HG03103 (cell line): ENCODE results near the gene BBX.

ENCODE experiments used
- ATAC-seq: cut with Tn5 transposase; IDR thresholded peaks from one replicate; pipeline ENCODE4 v1.9.1; 2021; ENCODE audit warnings: low read depth; ENCODE audit not compliant: unreplicated experiment

Gene BBX

DNA sequence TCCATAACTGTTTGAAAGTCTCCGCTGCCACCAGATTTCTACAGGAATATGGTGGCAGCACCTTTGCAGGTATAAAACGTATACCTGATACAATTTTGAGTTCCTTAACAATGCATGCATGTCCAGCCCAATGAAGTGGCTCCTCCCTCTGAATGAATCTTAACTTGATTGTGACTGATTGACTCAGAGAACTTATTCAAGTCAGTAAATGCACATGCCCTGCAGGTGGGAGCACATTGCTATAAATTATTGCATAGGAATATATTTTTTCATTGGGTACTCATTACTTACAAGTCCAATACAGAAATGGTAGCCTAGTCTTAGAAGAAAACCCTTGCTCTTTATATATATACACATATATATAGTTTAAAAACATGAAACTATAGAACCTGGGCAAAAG lies 259.3 kb downstream of the BBX start:
- no peak for ATAC-seq

DNA sequence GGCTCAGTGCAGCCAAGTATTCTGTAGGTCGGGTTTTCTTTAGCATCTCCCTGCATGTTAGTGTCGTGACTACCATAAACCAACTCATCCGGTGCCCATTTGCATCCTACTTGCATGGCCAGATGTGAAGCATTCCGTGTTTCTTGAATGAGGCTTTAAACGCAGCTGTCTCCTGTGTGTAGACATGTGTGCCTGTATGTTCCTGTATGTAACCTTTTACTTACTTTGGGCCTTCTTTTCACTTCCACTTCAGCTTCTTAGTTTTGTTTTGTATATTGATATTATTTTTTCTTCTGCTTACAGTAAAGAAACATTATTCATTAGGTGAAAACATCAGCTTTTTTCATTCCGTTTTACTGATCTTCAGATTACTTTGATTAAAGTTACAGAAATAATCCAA lies 267.9 kb downstream of the BBX start:
- no peak for ATAC-seq

DNA sequence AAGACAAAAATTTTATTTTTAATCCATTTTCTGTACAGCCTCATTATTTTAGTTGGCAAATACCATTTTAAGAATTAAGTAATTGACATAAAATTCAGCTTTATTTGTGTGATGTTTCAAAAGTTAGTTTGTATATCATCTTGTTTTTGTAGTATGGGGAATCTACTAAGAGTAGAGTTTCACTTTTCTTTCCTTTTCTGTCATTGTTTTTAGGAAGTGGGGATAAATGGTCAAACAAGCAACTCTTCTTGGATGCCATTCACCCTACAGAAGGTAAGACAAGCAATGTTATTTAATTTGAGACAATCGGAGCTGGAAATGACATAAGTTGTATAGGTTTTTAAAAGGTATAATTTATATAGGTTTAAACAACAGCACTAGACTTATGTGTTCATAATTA lies 268.3 kb downstream of the BBX start:
- no peak for ATAC-seq

DNA sequence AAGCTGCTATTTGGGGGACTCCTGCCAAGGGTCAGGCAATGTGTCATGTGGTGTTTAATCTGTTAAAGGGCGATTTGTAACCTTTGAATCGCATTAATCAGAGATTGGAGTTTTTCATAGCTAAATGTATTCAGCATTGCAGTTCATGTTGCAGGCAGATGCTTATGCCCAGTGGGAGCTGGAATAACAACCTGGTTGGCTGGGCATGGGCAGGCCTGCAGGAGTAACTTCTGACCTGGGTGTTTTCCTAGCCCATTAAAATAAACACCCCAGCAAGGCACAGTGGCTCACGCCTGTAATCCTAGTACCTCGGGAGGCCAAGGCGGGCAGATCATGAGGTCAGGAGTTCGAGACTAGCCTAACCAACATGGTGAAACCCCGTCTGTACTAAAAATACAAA lies 268.7 kb downstream of the BBX start:
- no peak for ATAC-seq

DNA sequence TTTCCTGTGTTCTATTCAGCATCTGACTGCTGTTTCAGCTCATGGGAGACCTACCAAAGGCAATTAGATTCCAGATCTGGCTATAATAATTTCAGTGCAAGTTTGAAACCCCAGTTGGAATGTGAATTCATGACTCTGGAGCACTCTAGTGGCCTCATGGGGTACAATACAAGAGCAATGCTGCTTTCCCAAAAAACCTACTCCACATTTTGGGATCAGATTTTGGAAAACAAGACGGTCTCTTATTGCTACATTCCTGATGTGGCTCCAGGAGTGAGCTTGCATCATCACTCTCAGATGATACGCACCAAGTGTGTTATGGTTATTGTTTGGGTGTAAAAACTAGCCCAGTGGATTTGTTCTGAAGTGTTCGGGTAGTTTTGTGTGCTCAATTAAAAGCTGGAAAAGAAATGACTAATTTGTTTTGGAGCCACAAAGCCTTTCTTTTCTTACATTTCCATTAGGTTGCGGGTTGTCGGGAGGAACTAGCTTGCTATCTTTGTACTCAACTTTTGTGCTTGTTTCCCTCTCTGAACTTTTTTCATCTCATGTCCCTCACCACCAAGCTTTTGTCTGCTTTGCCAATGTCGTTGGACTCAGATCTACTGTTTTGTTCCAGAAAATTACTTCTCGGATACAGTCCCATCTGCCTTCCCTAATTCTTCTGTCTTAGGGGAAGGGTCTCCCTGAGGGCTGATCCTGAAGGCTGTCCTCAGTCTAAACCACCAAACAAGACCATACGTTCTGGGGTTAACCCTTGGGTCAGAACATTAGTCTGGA lies 272.1 kb downstream of the BBX start:
- ATAC-seq = no peak

DNA sequence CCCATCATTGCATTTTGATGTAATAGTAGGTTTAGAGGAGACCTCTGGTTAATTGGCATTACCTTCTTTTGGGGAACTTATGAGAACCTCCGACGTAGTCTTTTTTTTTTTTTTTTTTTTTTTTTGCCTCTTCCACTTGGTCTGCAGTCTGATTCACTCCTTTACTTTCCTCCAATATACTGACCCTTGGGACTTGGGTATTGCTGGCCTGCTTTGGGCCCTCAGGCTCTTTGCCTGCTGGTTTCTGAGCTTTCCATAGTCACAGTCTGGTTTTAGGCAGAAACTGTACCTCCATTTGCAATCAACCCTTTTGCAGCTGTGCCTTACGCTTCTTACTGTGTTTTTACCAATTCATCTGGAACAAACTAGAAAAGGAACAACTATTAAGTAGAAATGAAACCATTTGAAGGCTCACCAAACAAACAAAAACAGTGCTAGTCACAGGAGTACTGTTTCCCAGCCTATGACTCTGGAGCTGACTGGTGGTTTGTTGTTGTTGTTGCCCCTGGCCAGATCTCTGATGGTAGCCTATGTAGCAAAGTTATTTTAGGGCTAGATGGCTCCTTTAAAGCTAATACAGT lies 272.8 kb downstream of the BBX start:
- no peak for ATAC-seq

DNA sequence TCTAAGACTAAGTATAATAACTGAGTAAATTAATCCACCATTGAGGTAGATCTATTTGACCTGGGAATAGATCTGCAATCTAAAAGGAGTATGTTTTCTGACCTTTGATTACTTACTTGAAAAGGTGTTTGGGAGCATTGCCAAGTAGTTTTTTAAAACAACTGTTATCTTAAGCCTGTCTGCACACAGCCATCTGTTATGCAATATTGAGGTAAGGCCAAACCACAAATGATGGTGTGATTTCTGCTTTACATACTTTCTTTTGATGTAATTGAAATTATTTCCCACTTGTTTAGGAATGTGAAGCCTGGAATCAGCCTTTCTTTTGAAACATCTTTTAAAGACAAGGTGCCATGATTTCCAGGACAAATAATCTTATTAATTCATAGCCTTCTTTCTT lies 274.0 kb downstream of the BBX start:
- ATAC-seq = no peak

DNA sequence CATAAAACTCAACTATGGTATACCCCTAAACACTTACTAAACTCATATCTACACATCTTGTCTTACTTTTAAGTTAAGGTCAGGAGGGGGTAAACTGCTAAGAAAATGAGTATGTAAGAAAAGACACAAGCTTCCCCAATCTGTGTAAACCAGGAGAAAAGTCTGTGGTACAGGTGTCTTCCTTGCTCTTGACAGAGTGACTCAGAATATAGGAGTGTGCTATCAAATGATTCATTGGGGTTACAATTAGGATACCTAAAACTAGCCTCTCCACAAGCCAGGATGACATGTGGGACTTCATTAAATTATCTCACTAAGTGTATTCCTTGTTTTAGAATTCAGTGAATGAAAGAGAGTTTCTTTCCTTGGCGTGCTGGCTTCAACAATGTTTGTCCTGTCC lies 274.8 kb downstream of the BBX start:
- no peak for ATAC-seq

DNA sequence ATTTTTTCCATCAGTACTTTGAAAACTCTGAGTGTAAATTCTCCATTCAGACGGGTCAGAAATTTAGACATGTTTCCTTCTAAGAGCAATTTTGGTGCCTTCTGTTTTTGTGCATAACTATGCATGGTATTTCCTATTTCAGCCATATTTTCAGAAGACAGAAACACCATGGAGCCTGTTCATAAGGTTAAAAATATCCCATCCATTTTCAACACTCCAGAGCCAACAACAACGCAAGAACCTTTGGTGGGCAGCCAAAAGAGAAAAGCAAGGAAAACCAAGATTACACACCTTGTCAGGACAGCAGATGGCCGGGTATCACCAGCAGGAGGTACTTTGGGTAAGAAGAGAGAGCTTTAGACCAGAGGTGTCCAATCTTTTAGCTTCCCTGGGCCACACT lies 275.6 kb downstream of the BBX start:
- ATAC-seq = no peak

DNA sequence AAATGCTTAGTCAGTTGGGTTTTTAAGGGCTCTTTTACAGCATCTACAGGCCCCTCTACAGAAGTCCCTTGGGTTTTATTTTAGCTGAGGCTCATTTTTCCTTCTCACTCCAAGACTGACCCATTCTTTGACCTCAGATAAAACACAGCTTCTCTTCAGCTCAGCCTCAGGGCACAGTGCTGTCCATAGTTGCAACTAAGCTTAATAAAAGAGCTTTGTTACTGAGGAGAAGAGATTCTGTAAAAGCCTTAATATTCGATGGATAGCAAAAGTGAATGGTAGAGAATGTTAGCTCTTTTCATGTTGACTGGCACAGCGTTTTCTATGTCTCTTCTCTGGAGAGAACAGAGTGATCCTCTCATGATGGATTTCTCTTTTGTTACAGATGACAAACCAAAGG lies 277.9 kb downstream of the BBX start:
- no peak for ATAC-seq

DNA sequence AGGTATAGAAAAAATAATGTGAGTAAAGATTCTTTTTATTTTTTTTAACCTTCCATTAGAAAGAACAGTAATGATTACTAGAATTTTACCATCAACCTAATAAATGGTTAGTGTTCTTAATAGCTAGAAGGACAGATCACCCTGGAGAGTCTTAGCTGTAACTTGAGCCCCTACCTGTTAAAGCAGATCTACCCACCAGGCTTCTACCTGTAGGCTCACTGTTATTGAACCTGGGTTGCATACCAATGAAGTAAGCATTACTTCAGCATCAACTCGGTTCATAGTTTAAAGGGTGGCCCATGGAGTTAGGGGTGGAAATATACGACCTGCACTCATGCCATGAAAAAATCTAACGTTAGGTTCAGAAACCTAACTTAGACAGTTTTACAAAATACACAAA lies 280.4 kb downstream of the BBX start:
- no peak for ATAC-seq

DNA sequence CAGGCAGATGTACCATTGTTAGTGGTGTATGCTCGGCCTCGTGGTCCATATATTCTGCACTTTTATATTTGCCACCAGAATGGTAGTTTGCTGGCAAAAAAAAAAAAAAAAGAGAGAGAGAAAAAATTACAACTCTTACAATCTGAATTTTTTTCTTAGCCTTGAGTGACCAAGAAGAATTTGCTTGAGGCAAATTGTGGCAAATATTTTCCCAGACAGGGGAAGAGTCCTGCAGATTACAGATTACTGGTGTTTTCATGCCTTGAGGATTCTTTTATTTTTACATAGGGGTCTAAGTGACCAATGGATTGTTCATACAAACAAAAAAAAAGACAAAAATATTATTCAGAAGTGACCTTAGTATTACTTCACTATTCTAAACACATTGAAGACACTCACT lies 283.3 kb downstream of the BBX start:
- ATAC-seq = no peak

DNA sequence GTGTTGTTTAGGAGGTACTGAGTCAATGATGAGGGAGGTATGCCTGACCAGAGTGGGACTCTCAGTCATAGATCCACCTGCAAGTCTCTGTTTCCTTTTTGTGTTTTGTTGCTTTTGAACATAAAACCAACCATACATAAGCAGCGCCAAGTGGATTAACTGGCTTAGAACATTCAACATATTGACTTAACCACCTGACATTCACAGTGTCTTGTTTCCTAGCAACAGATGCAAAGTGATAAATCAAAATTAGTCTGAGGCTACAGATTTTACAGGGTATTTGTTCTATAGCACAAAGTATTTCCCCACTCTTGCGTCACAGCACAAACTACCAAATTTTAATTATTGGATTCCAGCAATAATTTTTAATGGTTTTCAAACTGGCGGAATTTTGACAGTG lies 283.8 kb downstream of the BBX start:
- no peak for ATAC-seq

DNA sequence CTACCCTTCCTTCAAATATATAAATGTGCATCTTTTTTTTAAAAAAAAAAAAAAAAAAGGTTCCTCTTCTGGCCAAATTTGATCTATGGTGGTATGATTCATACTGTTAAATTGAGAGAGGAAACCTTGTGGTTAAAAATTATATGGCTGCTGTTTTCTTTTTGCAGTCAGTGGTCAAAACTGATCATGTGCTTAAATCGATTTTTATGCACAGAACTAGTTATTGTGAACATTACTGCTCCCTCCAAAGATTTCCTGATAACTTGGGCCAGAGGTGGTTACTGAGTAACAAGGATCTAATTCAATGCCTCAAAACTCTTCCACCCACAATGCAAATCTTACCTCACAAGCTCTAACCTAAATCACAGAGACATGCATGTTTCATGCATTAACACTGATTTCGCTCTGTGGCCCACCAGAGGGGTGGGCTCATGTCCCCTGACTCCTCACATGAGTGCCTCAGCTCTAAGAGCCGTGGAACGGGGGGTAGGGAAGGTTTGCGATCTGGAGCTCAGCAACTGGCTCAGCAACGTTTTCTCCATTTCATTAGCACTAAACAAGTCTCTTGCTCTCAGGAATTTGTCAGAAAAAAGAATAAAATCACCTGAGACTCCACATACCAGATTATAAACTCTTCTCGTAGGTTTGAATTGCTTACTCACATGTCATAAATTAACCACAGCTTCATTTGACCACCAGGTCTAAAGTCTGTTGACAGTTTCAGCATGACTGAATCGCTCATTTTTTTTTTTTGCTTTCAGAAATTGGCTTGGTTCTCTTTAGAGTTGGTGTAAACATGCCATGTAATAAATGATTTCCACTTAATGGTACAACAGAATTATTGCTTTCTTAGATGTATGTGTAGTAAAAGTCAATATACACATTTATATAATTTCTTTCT lies 287.7 kb downstream of the BBX start:
- no peak for ATAC-seq

DNA sequence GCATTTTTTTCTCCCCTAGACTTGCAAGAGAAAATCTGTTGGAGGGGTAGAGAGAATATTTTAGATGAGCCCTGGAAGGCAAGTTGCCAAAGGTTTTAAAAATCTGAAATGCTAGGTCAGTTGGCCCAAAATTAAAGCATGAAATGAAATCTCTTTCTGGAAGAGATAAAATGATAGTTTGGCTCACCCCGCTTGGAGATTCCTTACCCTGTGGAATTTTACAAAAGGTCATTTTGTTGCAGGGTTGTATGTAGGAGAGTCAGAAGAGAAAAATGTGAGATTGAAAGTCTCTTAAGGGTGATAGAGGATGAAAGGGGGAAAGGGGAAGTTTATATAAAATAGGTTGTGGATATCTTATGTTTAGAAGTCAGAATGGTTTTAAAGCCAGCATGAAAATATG lies 290.3 kb downstream of the BBX start:
- no peak for ATAC-seq

DNA sequence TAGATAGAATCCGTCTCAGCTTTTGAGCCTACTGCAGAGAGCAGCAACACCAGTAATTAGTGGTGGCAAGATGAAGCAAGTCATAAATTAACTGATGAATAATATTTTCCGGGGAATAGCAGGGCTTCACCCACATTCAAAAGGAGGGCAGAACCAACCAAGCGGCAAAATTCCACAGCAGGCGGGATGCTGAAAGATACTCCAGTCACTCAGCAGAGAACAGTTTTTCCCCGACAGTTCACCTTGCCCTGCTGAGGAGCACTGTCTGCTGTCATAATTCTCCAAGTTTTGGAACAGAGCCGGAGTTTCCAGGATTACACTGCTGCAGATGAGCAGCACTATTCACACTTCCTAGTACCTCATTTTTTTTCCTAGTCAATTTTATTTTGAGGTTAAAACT lies 293.3 kb downstream of the BBX start:
- ATAC-seq = no peak

DNA sequence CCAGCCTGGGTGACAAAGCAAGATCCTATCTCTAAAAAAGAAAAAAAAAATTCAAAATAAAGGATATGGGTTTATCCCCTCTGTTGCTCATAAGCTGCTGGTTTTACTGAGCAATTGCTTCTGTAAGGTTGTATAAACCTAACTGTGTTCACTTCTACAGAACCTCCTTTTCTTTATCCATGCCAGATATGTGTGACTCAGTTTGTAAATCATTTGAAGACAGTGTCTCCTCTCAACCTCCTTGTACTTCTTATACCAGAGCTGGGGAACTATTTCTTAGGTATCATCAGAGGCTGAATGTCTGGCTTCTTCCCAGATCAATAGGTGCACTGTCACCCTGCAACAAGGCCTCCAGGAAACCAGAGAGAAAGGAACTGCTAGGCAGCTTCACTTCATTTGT lies 294.3 kb downstream of the BBX start:
- ATAC-seq = no peak

DNA sequence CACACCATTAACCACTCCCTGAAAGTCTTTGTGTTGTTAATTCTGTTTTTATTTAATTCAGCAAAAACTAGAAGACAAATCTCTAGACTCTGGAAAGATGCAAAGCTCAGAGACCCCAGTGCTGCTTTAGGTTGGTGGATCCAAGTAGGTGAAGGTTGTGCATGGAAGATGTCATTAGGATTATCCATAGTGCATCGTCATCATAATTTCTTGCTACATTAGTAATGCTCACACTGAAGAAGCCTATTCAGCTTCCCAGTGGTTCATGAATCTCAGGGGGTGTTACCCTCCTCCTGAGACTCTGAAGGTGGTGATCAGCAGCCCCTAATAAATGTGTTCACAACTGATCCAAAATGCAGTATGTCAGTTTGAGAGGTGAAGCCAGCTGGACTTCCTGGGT lies 295.3 kb downstream of the BBX start:
- ATAC-seq = no peak

DNA sequence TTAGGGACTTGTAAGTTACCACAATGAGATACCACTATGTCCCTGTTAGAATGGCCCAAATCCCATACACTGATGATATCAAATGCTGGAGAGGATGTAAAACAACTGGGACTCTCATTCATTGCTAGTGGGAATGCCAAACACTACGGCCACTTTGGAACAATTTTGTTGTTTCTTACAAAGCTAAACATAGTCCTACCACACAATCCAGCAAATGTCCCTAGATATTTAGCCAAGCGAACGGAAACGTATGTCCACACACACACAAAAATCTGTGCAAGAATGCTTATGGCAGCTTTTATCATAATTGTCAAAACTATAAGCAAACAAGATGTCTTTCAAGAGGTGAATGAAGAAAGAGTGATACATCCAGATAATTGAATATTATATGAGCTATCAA lies 296.9 kb downstream of the BBX start:
- ATAC-seq = no peak

DNA sequence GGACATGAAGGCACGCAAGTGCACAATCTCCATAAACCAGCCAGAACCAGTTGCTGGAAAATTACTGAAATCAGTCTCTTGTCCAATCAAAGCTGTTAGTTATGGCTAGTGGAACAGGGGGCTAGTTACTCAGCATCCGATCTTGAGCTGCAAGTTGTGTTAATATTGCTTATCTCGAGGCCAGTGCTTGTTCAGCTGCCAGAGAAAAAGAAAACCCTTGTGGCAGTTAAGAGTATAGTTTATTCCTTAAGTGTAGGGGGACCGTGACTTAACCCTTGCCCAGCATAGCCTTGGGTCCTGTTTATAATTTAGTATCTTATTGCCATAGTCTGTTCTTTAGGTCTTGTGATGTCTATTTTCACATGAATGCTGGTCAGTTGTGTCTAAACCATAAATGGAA lies 299.5 kb downstream of the BBX start:
- ATAC-seq = no peak

DNA sequence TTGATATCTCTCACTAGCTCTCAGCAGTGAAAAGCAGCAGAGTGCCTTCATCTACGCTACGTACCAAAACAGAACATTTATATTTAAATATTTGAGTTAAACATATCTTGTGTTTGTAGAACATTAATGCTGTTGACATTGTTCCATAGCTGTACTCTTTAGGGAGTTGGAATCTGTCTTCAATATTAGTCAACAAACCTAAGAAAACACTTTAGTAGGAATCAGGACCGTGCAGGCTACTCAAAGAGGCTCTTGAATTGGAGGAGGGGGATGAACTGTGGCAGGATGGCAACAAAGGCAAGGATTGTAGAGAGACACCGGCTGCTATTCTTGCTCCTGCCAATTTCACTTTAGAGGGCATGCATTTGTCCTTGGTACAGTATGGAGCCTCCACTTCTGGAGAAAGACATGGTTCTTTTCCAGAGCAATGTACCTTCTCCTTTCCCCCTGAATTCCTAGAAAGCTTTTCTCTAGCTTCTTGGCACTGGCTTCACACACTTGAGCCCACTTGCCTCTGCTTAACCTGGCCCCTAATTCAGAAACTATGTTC lies 302.1 kb downstream of the BBX start:
- no peak for ATAC-seq
